ENCODE data around the gene CFAP46.

Gene CFAP46

GRCh38 chr10:132879408-132880127 is 62.8 kb downstream of the CFAP46 start:
- no peak for DNase-seq

- no peak for DNase-seq
These were observed 63.5 kb downstream of the CFAP46 start for GRCh38 chr10:132878730-132879407.

- no peak for DNase-seq
These were observed 64.2 kb downstream of the CFAP46 start for GRCh38 chr10:132878091-132878729.

- DNase-seq: no peak
These were observed 64.9 kb downstream of the CFAP46 start for GRCh38 chr10:132877473-132877872.

- no peak for DNase-seq
These were observed 65.4 kb downstream of the CFAP46 start for GRCh38 chr10:132876993-132877431.

GRCh38 chr10:132876131-132876860 is 66.1 kb downstream of the CFAP46 start:
- no peak for DNase-seq

- DNase-seq: no peak
These were observed 66.9 kb downstream of the CFAP46 start for GRCh38 chr10:132875435-132875834.

- DNase-seq: no peak
These were observed 69.0 kb downstream of the CFAP46 start for GRCh38 chr10:132873395-132873794.

- DNase-seq: no peak
These were observed 69.7 kb downstream of the CFAP46 start for GRCh38 chr10:132872658-132873057.

GRCh38 chr10:132870426-132870825 is 71.9 kb downstream of the CFAP46 start:
- DNase-seq: no peak

GRCh38 chr10:132869621-132870020 is 72.7 kb downstream of the CFAP46 start:
- no peak for DNase-seq

GRCh38 chr10:132868995-132869394 is 73.4 kb downstream of the CFAP46 start:
- DNase-seq: no peak

- DNase-seq: no peak
These were observed 74.3 kb downstream of the CFAP46 start for GRCh38 chr10:132867801-132868644.

GRCh38 chr10:132866601-132867381 is 75.6 kb downstream of the CFAP46 start:
- no peak for DNase-seq

- DNase-seq: no peak
These were observed 76.3 kb downstream of the CFAP46 start for GRCh38 chr10:132865851-132866600.

GRCh38 chr10:132865171-132865631 is 77.2 kb downstream of the CFAP46 start:
- no peak for DNase-seq

GRCh38 chr10:132862485-132863420 is 79.6 kb downstream of the CFAP46 start:
- peak in 1 of 2 donors; percentile 30 for DNase-seq

GRCh38 chr10:132861884-132862461 is 80.4 kb downstream of the CFAP46 start:
- no peak for DNase-seq

- DNase-seq: no peak
These were observed 81.2 kb downstream of the CFAP46 start for GRCh38 chr10:132861116-132861691.
